HUES64 (cell line): ENCODE results near the gene RERE.
"Not testable (repeated sequence)": the region's sequence is repeated elsewhere in the genome, so short reads cannot be mapped to it uniquely, and the experiment has no call there.

Experiments used
- H3K27ac ChIP-seq: 2 replicates; pipeline ENCODE4 v1.7.0; 2013; ENCODE audit warnings: low read depth, low read length, inconsistent platforms
- H3K27me3 ChIP-seq: 2 replicates; pipeline ENCODE4 v1.6.1; 2013; ENCODE audit warnings: mild to moderate bottlenecking, low read length; ENCODE audit not compliant: insufficient read depth
- H3K36me3 ChIP-seq: 2 replicates; pipeline ENCODE4 v1.6.1; 2013; ENCODE audit warnings: mild to moderate bottlenecking, low read length; ENCODE audit not compliant: insufficient read depth
- H3K4me1 ChIP-seq: 2 replicates; pipeline ENCODE4 v1.6.1; 2013; ENCODE audit warnings: mild to moderate bottlenecking, low read length, moderate library complexity; ENCODE audit not compliant: insufficient read depth
- H3K4me3 ChIP-seq: 2 replicates; pipeline ENCODE4 v1.5.1; 2013; ENCODE audit warnings: mild to moderate bottlenecking, low read length, moderate library complexity
- H3K9ac ChIP-seq: 2 replicates; pipeline ENCODE4 v1.6.1; 2013; ENCODE audit warnings: mild to moderate bottlenecking, low read depth, low read length
- H3K9me3 ChIP-seq: 2 replicates; pipeline ENCODE4 v1.6.1; 2013; ENCODE audit warnings: low read depth, low read length; ENCODE audit not compliant: insufficient read depth
- WGBS: fragments of 150-250, 120-280 bp; methylation state at CpG from one replicate; pipeline ENCODE4 v1.1.7; 2013; ENCODE audit warnings: missing lambda C conversion rate; 5-methylcytosine and 5-hydroxymethylcytosine counted together

The RERE gene

GRCh38 chr1:8839990-8840389, 22.6 kb upstream of the RERE start:
- H3K27me3 ChIP-seq = no peaks in the 10 kb centered on the region
- H3K9ac ChIP-seq = no peak overlapping the region
- 93% methylated on average over 7 of the region's 7 CpGs for WGBS
- no peak overlapping the region for H3K27ac ChIP-seq
- no peak overlapping the region for H3K4me3 ChIP-seq
- no peaks in the 10 kb centered on the region for H3K4me1 ChIP-seq
- H3K36me3 ChIP-seq = no peaks in the 10 kb centered on the region
- H3K9me3 ChIP-seq = no peaks in the 10 kb centered on the region

GRCh38 chr1:8835941-8836643, 18.7 kb upstream of the RERE start:
- WGBS = 93% methylated on average over 14 of the region's 14 CpGs
- H3K4me3 ChIP-seq = no peak overlapping the region
- no peaks in the 10 kb centered on the region for H3K4me1 ChIP-seq

DNA sequence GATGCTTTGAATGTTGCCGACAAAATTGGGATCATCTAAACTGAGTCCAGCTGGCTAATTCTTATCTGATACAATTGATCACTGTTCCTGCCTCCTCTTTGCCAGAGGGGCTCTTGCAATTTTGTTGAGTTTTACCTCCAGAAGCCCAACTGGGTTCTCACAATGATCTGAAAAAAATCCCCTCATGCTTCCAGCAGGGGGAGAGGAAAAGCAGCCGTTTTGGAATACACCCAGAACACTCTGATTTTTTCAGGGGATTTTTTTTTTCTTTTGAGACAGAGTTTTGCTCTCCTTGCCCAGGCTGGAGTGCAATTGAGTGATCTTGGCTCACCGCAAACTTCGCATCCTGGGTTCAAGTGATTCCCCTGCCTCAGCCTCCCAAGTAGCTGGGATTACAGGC, 13.9 kb upstream of the RERE start:
- 78% methylated on average over 4 of the region's 4 CpGs for WGBS
- no peaks in the 10 kb centered on the region for H3K9me3 ChIP-seq
- no peak overlapping the region for H3K9ac ChIP-seq
- H3K4me3 ChIP-seq = no peak overlapping the region
- no peaks in the 10 kb centered on the region for H3K27me3 ChIP-seq
- H3K4me1 ChIP-seq = no peaks in the 10 kb centered on the region
- H3K27ac ChIP-seq = no peak overlapping the region
- no peaks in the 10 kb centered on the region for H3K36me3 ChIP-seq

More at GRCh38 chr1:8835941-8836643, 18.7 kb upstream of the RERE start:
- no peaks in the 10 kb centered on the region for H3K27me3 ChIP-seq
- H3K9ac ChIP-seq = no peak overlapping the region
- no peaks in the 10 kb centered on the region for H3K9me3 ChIP-seq
- H3K36me3 ChIP-seq = no peaks in the 10 kb centered on the region
- H3K27ac ChIP-seq = no peak overlapping the region

GRCh38 chr1:8830732-8831131, 13.3 kb upstream of the RERE start:
- WGBS = 88% methylated on average over 10 of the region's 10 CpGs
- not testable (repeated sequence) for H3K27me3 ChIP-seq

DNA sequence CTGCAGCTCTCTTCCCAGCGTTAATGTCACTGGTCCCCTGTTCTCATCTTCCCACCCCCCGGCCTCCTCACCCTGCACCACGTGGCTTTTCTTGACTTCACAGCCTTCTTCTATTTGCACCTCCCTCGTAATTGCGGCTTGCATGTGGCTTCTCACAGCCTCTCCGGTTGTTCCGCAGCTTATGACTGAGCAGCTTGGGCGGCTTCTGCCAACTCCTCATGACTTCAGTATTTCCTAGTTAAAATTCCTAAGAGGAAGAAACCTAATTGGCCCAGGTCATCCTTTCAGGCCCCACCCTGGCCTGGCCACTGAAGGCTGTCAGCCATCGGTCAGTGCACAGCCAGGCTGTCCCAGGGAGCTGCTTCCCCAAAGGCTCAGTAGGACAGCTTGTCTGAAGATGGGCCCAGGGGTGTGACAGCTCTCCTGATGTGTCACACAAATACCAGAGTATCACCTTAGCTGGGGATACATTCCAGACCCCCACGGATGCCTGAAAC, 8.6 kb upstream of the RERE start:
- Histone ChIP-seq H3K9me3 (no peaks in the 10 kb centered on the region), H3K36me3 (no peaks in the 10 kb centered on the region), H3K9ac (no peak overlapping the region), H3K4me1 (peaks cover 19% of the 10 kb centered on the region), H3K27me3 (no peaks in the 10 kb centered on the region), H3K4me3 (no peak overlapping the region), H3K27ac (no peak overlapping the region)
- 73% methylated on average over 10 of the region's 10 CpGs for WGBS

More at GRCh38 chr1:8830732-8831131, 13.3 kb upstream of the RERE start:
- H3K4me3 ChIP-seq, H3K36me3 ChIP-seq, H3K4me1 ChIP-seq, H3K9ac ChIP-seq, H3K9me3 ChIP-seq, H3K27ac ChIP-seq: not testable (repeated sequence)

DNA sequence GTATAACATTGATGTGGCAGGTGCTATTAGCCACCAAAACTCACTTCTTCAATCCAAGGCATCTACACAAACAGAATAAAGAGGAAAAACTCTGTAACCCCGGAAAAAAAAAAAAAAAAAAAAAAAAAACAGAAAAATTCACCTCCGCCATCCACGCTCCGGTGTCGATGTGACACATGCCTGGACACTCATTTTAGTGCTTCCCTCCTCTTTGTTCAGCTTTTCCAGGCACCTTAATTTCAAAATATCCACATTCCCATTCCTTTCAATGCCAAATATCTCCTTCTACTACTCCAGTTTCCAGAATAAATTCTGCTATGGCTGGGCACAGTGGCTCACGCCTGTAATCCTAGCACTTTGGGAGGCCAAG, 5.8 kb upstream of the RERE start:
- WGBS = 94% methylated on average over 6 of the region's 6 CpGs
- H3K4me3 ChIP-seq = no peak overlapping the region
- H3K4me1 ChIP-seq = peaks cover 22% of the 10 kb centered on the region
- no peaks in the 10 kb centered on the region for H3K36me3 ChIP-seq
- H3K9me3 ChIP-seq = no peaks in the 10 kb centered on the region
- no peak overlapping the region; the same call in 1 of the 2 replicates for H3K27ac ChIP-seq
- no peak overlapping the region for H3K9ac ChIP-seq
- no peaks in the 10 kb centered on the region for H3K27me3 ChIP-seq

GRCh38 chr1:8822373-8823294, 5.2 kb upstream of the RERE start:
- Histone ChIP-seq H3K27me3 (no peaks in the 10 kb centered on the region), H3K9ac (no peak overlapping the region), H3K4me3 (no peak overlapping the region), H3K9me3 (no peaks in the 10 kb centered on the region), H3K36me3 (no peaks in the 10 kb centered on the region), H3K4me1 (peaks cover 22% of the 10 kb centered on the region), H3K27ac (peak overlapping the region; percentile 60; the same call in 1 of the 2 replicates)
- WGBS = 77% methylated on average over 10 of the region's 10 CpGs

DNA sequence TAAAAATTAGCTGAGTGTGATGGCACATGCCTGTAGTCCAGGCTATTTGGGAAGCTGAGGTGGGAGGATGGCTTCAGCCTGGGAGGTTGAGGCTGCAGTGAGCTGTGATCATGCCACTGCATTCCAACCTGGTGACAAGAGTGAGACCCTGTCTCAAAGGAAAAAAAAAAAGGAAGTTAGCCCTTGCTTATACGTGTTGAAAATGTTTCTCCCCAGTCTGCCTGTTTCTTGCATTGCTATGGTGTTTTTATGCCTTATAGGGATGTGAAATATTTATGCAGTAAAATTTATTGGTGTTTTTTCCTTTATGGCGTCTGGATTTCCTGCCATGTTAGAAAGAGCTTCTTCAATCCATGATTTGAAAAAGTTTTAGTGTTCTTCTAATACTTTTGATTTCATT, 3.6 kb upstream of the RERE start:
- no peak overlapping the region for H3K9ac ChIP-seq
- no peaks in the 10 kb centered on the region for H3K36me3 ChIP-seq
- no peak overlapping the region for H3K27ac ChIP-seq
- no peaks in the 10 kb centered on the region for H3K9me3 ChIP-seq
- H3K4me1 ChIP-seq = peaks cover 26% of the 10 kb centered on the region
- 45% methylated on average over 2 of the region's 2 CpGs for WGBS
- H3K27me3 ChIP-seq = no peaks in the 10 kb centered on the region
- no peak overlapping the region for H3K4me3 ChIP-seq

GRCh38 chr1:8818789-8819188, 1.3 kb upstream of the RERE start:
- 92% methylated on average over 11 of the region's 13 CpGs for WGBS
- H3K27ac ChIP-seq, H3K27me3 ChIP-seq, H3K36me3 ChIP-seq, H3K9me3 ChIP-seq, H3K9ac ChIP-seq: not testable (repeated sequence)
- Histone ChIP-seq H3K4me1 (peaks cover 44% of the 10 kb centered on the region), H3K4me3 (peak overlapping the region; percentile 94)

- Histone ChIP-seq H3K9ac (peak overlapping the region; percentile 89), H3K36me3 (no peaks in the 10 kb centered on the region), H3K9me3 (no peaks in the 10 kb centered on the region), H3K4me3 (peak overlapping the region; percentile 94), H3K27ac (peak overlapping the region; percentile 94), H3K4me1 (peaks cover 44% of the 10 kb centered on the region), H3K27me3 (no peaks in the 10 kb centered on the region)
- 49% methylated on average over 2 of the region's 4 CpGs for WGBS
These were observed 910 bp upstream of the RERE start for GRCh38 chr1:8818325-8818775.

DNA sequence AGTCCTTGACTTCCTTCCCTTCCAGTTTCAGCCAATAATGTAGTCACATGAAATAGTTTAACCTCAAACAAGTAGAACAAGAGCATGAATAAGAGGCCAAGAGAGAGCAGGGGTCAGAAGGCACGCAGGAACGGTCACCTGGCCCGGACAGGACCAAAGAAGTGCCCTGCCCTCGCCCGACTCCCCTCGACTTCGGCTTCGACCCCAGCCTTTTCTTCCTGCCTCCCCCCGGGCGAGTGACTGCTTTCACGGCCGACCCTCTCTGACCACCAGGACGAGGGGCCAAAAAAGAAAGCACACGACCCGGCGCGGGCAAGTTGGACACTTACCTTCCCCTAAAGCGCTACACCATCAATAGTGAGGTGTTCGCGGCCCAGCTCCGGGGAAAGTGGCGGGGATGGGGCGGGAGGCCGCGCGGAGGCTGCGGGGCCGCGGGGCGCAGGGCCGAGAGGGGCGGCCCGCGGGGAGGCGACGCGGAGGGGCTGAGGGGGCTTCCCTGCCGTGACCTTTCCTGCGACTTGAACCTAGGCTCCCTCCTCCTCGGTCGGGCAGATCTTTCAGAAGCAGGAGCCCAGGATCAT, 519 bp downstream of the RERE start:
- Histone ChIP-seq H3K27me3 (no peaks in the 10 kb centered on the region), H3K9me3 (no peaks in the 10 kb centered on the region), H3K36me3 (no peaks in the 10 kb centered on the region), H3K9ac (peak overlapping the region; percentile 89), H3K4me1 (peaks cover 37% of the 10 kb centered on the region), H3K4me3 (peak overlapping the region; percentile 94), H3K27ac (peak overlapping the region; percentile 86)
- WGBS = under 1% methylated on average over 41 of the region's 41 CpGs
